ENCODE data around the gene ASMTL. TPM values are rescaled to one million over a fixed set of nuclear protein-coding genes. Genes with fewer than 3 reads are reported as not detected.

Gene ASMTL
- total RNA-seq, 1 donor from 2014 or later: 4.7 TPM

- H3K36me3 ChIP-seq (ENCODE audit: control insufficient read depth, insufficient read depth, low read length): no peaks in the 10 kb centered on the region
- no peak for DNase-seq (ENCODE audit: low read depth)
- no peak overlapping the region for H3K4me3 ChIP-seq (ENCODE audit: low read depth, low read length)
- no peak for FAIRE-seq
- H3K27me3 ChIP-seq (ENCODE audit: control insufficient read depth, insufficient read depth, low read length): no peaks in the 10 kb centered on the region
- TF ChIP-seq CTCF (IDR thresholded peaks at IDR 0.05; ENCODE audit: insufficient read depth, low read length, severe bottlenecking): no peak
These were observed 15.6 kb upstream of the ASMTL start for GRCh38 chrX:1468250-1468772.

GRCh38 chrX:1466971-1467561, 14.4 kb upstream of the ASMTL start:
- no peaks in the 10 kb centered on the region for H3K36me3 ChIP-seq (ENCODE audit: control insufficient read depth, insufficient read depth, low read length)
- H3K27me3 ChIP-seq (ENCODE audit: control insufficient read depth, insufficient read depth, low read length): no peaks in the 10 kb centered on the region
- H3K4me3 ChIP-seq (ENCODE audit: low read depth, low read length): no peak overlapping the region
- no peak for DNase-seq (ENCODE audit: low read depth)
- no peak for TF ChIP-seq CTCF (IDR thresholded peaks at IDR 0.05; ENCODE audit: insufficient read depth, low read length, severe bottlenecking)
- FAIRE-seq: no peak

GRCh38 chrX:1466232-1466661, 13.5 kb upstream of the ASMTL start:
- no peak for TF ChIP-seq CTCF (IDR thresholded peaks at IDR 0.05; ENCODE audit: insufficient read depth, low read length, severe bottlenecking)
- FAIRE-seq (no peak), DNase-seq (ENCODE audit: low read depth) (no peak)
- H3K4me3 ChIP-seq (ENCODE audit: low read depth, low read length): no peak overlapping the region
- H3K27me3 ChIP-seq (ENCODE audit: control insufficient read depth, insufficient read depth, low read length): no peaks in the 10 kb centered on the region
- H3K36me3 ChIP-seq (ENCODE audit: control insufficient read depth, insufficient read depth, low read length): no peaks in the 10 kb centered on the region

- no peak for FAIRE-seq
- no peaks in the 10 kb centered on the region for H3K27me3 ChIP-seq (ENCODE audit: control insufficient read depth, insufficient read depth, low read length)
These were observed 12.8 kb upstream of the ASMTL start for GRCh38 chrX:1465286-1466231.

DNA sequence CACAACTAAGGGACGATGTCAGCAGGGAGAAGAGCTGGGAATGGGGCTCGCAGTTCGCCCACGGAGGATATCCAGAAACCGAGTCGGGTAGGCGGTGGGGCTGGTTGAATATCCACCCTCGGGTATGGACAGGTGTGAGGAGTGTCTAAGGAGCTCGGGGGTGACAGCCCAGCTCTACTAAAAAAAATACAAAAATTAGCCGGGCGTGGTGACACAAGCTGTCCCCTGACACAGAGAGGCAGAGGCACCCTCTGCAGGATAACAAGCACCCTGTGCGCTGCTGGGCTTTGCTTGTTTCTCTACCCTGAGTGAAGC, 12.2 kb upstream of the ASMTL start:
- Histone ChIP-seq H3K4me3 (ENCODE audit: low read depth, low read length) (no peak overlapping the region), H3K27me3 (ENCODE audit: control insufficient read depth, insufficient read depth, low read length) (no peaks in the 10 kb centered on the region), H3K36me3 (ENCODE audit: control insufficient read depth, insufficient read depth, low read length) (no peaks in the 10 kb centered on the region)
- TF ChIP-seq CTCF (IDR thresholded peaks at IDR 0.05; ENCODE audit: insufficient read depth, low read length, severe bottlenecking): no peak
- no peak for FAIRE-seq
- no peak for DNase-seq (ENCODE audit: low read depth)

More at GRCh38 chrX:1465286-1466231, 12.8 kb upstream of the ASMTL start:
- no peak for DNase-seq (ENCODE audit: low read depth)
- Histone ChIP-seq H3K36me3 (ENCODE audit: control insufficient read depth, insufficient read depth, low read length) (no peaks in the 10 kb centered on the region), H3K4me3 (ENCODE audit: low read depth, low read length) (no peak overlapping the region)
- TF ChIP-seq CTCF (IDR thresholded peaks at IDR 0.05; ENCODE audit: insufficient read depth, low read length, severe bottlenecking): no peak
